Superior temporal gyrus (tissue), 1 donor: ENCODE data around the gene BTNL8.

Experiments used
- DNase-seq: peaks from one replicate; pipeline ENCODE4 v3.0.0-alpha.2; 2016; ENCODE audit errors: extremely low spot score

BTNL8 gene

GRCh38 chr5:180898621-180899246 is at the start of gene BTNL8:
BTNL8 (plus strand) TSS chr5:180899159; CDS start chr5:180899311, 152 bp downstream.
- DNase-seq: no peak

GRCh38 chr5:180849827-180850226 is 49.1 kb upstream of the BTNL8 start:
- DNase-seq: no peak

- no peak for DNase-seq
Observed at GRCh38 chr5:180850434-180851078, 48.4 kb upstream of the BTNL8 start.

DNA sequence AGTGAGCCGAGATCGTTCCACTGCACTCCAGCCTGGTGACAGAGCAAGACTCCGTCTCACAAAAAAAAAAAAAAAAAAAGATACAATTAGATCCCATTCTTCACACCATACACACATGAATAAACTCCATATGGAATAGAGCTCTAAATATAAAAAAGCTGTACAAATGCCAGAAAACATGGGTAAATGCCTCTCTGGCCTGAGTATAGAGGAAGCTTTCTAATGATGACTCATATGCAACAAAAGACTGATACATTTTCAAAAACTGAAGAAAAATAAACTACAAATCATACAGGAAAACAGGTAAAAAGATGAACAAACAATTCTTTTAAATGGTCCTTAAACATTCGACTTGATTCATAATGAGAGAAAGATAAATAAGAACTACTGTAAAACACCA is 46.5 kb upstream of the BTNL8 start:
- DNase-seq: no peak

DNA sequence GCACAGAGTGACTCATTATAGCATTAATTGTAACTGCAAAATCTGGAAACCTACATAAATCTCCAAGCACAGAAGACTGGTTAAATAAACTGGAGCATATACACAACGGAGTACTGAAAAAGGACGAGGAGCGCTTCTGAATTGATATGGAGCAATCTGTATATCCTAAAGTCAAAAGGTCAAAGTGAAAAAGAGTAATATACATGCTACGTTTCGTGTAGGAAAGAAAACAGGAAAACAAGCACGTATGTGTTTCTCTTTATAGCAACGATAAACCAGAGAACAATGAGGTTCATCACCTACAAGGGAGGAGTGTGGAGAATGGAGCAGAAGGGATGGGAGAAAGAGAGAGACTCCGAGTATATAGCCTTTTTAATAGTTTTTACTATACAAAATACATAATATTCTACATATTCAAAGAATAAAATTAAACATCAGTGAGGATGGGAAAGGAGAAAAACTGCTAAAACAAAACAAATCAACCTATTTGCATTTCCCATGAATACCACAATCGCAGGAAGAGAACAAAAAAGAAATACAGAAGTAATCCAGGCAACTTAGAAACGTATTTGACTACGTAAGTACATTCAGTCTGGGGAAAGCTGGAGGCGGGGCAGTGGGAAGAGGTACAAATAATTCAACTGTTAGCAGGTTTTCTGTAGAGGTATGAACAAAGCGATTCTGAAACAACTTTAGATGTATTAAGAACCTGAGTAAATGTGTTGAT is 45.7 kb upstream of the BTNL8 start:
- DNase-seq: no peak

DNA sequence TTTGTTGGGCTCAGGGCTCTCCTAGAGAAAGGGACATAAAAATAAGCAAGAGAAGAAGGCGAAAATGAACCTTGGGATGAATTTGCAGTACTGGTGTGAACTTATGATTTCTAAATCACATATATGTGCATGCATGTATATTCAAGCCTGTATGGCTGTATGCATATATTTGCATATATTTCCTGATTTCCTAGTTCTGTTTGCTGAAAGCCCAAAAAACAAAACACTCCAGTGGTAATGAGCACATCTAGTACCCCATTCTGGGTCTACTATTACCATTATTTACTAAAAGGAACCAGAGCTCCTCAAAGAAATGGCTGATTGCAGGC is 45.1 kb upstream of the BTNL8 start:
- no peak for DNase-seq

- no peak for DNase-seq
Observed at GRCh38 chr5:180858586-180858985, 40.4 kb upstream of the BTNL8 start.

DNA sequence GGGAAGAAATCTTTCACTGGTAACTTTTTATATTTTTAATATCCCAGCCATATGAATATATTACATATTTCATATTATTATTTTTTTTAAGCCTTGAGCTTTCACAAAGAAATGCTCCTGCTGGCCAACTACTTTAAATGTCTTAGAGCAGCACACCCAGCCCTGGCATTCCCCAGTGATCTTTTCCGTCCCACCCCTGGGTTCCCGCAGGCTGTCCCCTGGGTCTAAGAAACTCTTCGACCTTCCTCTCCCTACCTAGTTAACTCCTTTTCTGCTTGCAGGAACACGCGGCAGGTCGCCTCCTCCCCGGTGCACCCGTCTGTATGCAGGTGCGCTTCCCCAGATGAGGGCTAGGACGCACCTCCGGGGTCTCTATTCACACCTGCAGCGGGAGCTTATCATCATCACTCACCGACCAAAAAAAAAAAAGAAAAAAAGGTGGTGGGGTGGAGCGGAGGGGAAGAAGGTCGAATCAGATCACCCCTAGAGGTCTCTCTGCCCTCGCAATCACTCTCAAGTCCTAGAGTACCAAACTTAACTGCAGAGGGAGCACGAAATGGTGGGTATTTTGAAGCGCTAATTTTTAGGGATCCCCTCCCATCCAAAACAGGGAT is 38.6 kb upstream of the BTNL8 start:
- no peak for DNase-seq

DNA sequence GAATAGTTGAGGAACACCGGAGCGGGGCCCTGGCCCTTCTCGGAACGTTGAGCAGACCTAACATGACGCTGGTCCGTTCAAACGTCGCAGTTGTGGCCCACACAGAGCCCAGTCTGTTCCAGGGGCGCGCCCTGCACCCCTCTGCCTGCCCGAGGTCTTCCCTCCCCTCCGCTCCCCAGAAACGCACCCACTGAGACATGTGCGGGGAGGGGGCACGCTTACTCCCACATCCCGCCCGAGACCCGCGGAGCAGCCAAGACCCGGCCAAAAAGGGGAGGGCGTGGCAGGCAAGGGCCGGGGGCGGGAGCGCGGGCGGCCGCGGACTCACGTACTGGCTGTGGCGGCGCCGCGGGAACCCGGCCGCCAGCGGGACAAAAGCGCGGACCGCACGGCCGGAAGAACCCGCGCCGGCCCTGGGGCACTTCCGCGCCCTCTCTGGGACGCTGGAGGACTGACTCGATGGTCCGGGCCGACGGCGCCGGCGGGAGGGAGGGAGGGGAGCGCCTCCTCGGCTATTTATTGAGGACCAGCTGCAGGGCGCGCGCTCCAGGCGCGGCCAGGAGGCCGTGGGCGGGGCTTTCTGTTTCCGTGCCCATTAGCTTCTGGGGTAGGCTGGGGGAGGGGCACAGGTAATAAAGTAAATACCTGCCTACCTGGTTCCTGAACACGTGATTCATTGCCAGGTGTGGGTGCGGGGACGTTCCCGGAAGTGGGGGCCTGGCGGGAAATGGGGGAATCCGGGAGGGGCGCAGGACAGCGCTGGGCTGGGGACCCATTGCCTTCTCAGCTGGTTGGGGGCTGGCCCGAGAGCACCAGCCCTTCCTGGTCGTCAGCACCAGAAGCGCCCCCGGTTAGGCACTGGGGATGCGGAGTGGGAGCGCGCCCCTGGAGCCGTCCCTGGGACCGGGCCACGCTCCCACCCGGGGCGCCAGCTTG is 37.8 kb upstream of the BTNL8 start, which contains the start of gene ZFP62:
Gene ZFP62, minus strand, starts transcription at position 390 of the 936 bp plus-strand sequence. Its CDS starts 57 bp downstream, at position 333.
- peak; percentile 85 for DNase-seq

DNA sequence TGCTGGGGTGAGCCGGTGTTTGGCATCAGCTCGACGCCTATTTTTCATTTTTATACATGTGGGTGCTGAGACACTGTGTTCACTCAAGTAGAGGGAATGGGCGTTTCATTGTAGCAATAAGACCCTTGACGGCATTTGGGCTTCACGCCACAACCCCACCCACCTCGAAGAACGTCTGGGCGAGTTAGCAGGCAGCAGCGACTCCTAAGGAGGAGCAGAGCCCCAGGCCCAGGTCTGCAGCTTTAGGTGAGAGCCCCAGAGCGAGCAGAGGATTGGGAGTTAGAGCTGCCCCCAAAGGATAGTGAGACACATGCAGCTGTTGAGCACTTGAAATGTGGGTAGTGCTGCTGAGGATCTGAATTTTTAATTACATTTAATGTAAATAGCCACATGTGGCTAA is 36.3 kb upstream of the BTNL8 start:
- DNase-seq: no peak

DNA sequence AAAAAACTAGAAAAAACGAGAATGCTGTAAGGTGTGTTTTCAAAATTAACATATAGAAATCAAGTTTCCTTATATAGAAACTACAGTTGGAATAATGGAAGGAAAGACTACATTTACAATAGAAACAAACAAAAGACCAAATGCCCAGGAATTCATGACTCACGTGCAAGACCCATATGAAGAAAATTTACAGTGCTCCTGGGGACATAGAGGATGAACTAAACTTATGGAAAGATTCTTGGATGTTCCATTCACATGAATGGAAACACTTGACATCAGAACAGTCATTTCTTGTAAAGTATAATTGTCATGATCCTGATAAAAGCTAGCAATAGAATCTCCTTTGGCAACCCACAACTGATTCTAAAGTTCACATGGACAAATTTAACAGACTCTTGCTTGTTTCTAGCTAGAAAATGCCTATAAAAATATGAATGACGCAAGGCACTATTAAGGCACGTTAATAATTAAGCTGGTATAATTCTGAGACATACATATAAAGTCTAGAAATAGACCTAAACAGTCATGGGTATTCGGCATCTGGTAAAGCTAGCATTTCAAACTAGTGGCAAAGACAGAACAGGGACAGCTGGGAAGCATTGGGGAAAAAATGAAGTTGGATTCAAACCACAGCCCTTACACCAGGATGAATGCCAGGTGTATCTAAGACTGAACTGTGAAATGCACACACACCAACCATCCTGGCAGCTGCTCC is 32.8 kb upstream of the BTNL8 start:
- DNase-seq: no peak

- no peak for DNase-seq
Observed at GRCh38 chr5:180866985-180867384, 32.0 kb upstream of the BTNL8 start.

DNA sequence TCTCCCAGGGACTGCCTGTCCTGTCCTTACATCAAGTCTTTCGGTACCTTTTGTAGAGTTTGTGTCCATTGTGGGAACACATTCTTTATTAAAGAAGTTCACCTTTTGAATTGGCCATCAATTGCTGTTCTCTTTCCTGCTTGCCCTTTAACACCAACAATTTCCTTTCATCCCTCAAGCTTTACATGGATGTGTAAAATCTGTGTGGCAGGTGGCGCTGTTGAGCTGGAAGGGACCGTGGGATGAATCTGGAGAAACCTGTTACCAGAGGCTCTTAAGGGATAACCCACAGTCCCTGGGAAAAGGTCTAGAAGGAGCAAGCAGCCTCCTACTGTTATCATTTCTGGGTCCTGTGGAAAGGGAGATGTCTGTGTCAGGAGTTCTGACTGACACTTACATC is 30.0 kb upstream of the BTNL8 start:
- peak; percentile 90 for DNase-seq

DNA sequence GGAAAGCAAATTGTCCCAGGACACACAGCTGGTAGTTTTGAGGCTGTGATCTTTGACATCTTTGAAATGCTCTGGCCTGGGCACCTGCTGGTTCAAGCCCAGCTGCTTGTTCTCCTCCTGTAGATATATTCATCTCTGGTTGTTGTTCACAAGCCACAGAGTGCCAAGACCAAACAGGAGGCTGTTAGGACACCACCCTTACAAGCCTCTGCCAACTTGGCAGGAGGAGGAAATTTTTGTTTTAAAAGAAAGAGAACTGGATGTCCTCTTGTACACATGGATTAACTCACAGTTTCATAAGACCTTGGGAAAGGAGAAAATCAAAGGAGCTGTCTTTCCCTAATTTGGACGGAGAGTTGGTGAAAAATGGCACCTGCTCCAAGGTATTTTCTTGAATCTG is 29.4 kb upstream of the BTNL8 start:
- DNase-seq: peak; percentile 37

GRCh38 chr5:180870276-180871068 is 28.5 kb upstream of the BTNL8 start:
- DNase-seq: no peak

- no peak for DNase-seq
Observed at GRCh38 chr5:180872419-180872818, 26.5 kb upstream of the BTNL8 start.

DNA sequence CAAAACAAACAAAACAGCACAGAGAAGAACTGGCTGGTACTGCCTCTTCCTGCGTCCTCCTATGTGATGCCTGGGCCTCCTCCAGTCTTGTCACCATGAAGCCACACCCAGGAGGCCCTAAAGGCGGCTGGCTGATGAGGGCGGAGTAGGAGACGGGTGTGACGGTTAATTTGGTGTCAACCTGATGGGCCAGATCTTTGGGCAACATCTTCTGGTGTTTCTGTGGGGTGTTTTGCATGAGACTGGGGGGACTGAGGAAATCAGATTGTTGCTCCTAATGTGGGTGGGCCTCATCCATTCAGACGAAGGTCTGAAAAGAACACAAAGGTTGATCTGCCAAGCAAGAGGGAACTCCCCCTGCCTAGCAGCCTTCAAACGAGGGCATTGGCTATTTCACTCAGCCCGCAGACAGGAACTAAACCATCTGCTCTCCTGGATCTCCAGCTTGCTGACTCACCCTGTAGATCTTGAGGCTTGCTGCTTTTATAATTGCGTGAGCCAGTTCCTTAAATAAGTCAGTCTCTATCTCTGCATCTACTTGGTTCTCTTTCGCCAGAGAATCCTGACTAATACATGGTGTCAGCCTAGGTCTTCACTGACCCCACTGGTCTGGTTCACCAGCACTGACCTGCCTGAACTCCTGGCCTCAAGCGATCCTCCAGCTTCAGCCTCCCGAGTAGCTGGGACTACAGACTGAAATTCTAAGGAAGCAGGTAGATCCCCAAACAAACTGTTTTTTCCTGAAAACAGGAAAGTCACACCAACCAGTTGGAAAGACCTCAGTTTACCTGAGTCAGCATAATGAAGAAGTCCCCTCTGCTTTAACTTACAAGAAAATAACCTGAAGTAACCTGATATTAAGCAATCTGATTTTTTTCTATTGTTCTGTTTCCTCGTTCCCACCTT is 25.1 kb upstream of the BTNL8 start:
- no peak for DNase-seq

GRCh38 chr5:180874804-180875582 is 24.0 kb upstream of the BTNL8 start:
- DNase-seq: no peak
